Measurements from ENCODE around the gene CCDC92B.

GRCh38 chr17:2716649-2717048 lies 32.8 kb downstream of the CCDC92B start:
- no peak for TF ChIP-seq CTCF (IDR thresholded peaks at IDR 0.05; ENCODE audit: poor library complexity)
- no peak for TF ChIP-seq EZH2 (IDR thresholded peaks at IDR 0.05; ENCODE audit: borderline replicate concordance)
